Hepatocyte (in vitro differentiated cells): ENCODE measurements around the gene MZT2B. TPM values are rescaled to one million over a fixed set of nuclear protein-coding genes. Genes with fewer than 3 reads are reported as not detected.

ENCODE experiments used
- polyA plus RNA-seq: library from polyadenylated mRNA; unstranded; fragments of >200 nt; fragmentation: Nextera tagmentation; extraction: Ambion mirVana; gene quantifications from 2 replicates; pipeline ENCODE4 v1.2.1, GENCODE V29; 2016
- total RNA-seq: library from RNA; depleted of rRNA; stranded (reverse); fragments of >200 nt; gene quantifications from 2 replicates; pipeline ENCODE4 v1.2.3, GENCODE V29; 2014

MZT2B gene
- total and polyA plus RNA-seq, 2 experiments from 2014 or later: 103 to 424 TPM

Other genes with a start within 250 kb of the MZT2B start
- 0.04 and 0.13 TPM in 2 replicates for gene RAB6C, start 202.6 kb upstream of the MZT2B start, total RNA-seq
- gene RAB6C, start 202.6 kb upstream of the MZT2B start, polyA plus RNA-seq: not detected in 2 replicates
- 31.5 and 32.6 TPM in 2 replicates for gene POTEF, start 53.0 kb upstream of the MZT2B start, total RNA-seq
- 12.9 and 14.7 TPM in 2 replicates for gene POTEF, start 53.0 kb upstream of the MZT2B start, polyA plus RNA-seq
- 0.32 and 3.8 TPM in 2 replicates for gene CCDC74B, start 37.1 kb upstream of the MZT2B start, total RNA-seq
- 5.0 and 5.3 TPM in 2 replicates for gene CCDC74B, start 37.1 kb upstream of the MZT2B start, polyA plus RNA-seq
- gene SMPD4, start 660 bp upstream of the MZT2B start, total RNA-seq: 24.7 and 28.1 TPM in 2 replicates
- gene SMPD4, start 660 bp upstream of the MZT2B start, polyA plus RNA-seq: 43.7 and 47.9 TPM in 2 replicates
- 18.1 and 18.5 TPM in 2 replicates for gene TUBA3E, start 16.2 kb downstream of the MZT2B start, total RNA-seq
- 31.8 and 32.0 TPM in 2 replicates for gene TUBA3E, start 16.2 kb downstream of the MZT2B start, polyA plus RNA-seq
- gene IMP4, start 160.6 kb downstream of the MZT2B start, total RNA-seq: 49.1 and 52.4 TPM in 2 replicates
- 56.4 and 80.9 TPM in 2 replicates for gene IMP4, start 160.6 kb downstream of the MZT2B start, polyA plus RNA-seq
- 34.8 and 35.7 TPM in 2 replicates for gene PTPN18, start 173.8 kb downstream of the MZT2B start, total RNA-seq
- 34.7 and 41.6 TPM in 2 replicates for gene PTPN18, start 173.8 kb downstream of the MZT2B start, polyA plus RNA-seq